Measurements from ENCODE around the gene CD200R1. TPM values are rescaled to one million over a fixed set of nuclear protein-coding genes. Genes with fewer than 3 reads are reported as not detected.

Gene CD200R1
- total RNA-seq, 2 donors from 2014 or later: 0.37 to 0.83 TPM

- Histone ChIP-seq H3K36me3 (no peaks in the 10 kb centered on the region), H3K4me3 (no peak overlapping the region), H3K27me3 (no peaks in the 10 kb centered on the region), H3K4me1 (no peaks in the 10 kb centered on the region), H3K9me3 (no peaks in the 10 kb centered on the region), H3K27ac (no peak overlapping the region)
- TF ChIP-seq CTCF (IDR thresholded peaks at IDR 0.05): no peak
- no peak for DNase-seq (ENCODE audit: low spot score)
These were observed 90.1 kb downstream of the CD200R1 start for GRCh38 chr3:112884678-112885290.

GRCh38 chr3:112881891-112882290 lies 93.0 kb downstream of the CD200R1 start:
- no peaks in the 10 kb centered on the region for H3K36me3 ChIP-seq
- TF ChIP-seq CTCF (IDR thresholded peaks at IDR 0.05): no peak
- no peaks in the 10 kb centered on the region for H3K27me3 ChIP-seq
- DNase-seq (ENCODE audit: low spot score): no peak
- no peaks in the 10 kb centered on the region for H3K9me3 ChIP-seq
- no peak overlapping the region for H3K27ac ChIP-seq
- no peaks in the 10 kb centered on the region for H3K4me1 ChIP-seq
- H3K4me3 ChIP-seq: no peak overlapping the region

- H3K4me1 ChIP-seq: no peaks in the 10 kb centered on the region
- no peak for DNase-seq (ENCODE audit: low spot score)
- TF ChIP-seq CTCF (IDR thresholded peaks at IDR 0.05): no peak
- H3K9me3 ChIP-seq: peaks cover 0 to 7% of the 10 kb centered on the region in 2 donors
- H3K27ac ChIP-seq: no peak overlapping the region
- no peak overlapping the region for H3K4me3 ChIP-seq
- H3K36me3 ChIP-seq: no peaks in the 10 kb centered on the region
- H3K27me3 ChIP-seq: no peaks in the 10 kb centered on the region
These were observed 99.3 kb downstream of the CD200R1 start for GRCh38 chr3:112875561-112875960.

GRCh38 chr3:112874725-112875124 lies 100.2 kb downstream of the CD200R1 start:
- no peak overlapping the region for H3K4me3 ChIP-seq
- no peaks in the 10 kb centered on the region for H3K4me1 ChIP-seq
- no peaks in the 10 kb centered on the region for H3K36me3 ChIP-seq
- no peaks in the 10 kb centered on the region for H3K27me3 ChIP-seq
- no peak for TF ChIP-seq CTCF (IDR thresholded peaks at IDR 0.05)
- no peak overlapping the region for H3K27ac ChIP-seq
- H3K9me3 ChIP-seq: peaks cover 0 to 15% of the 10 kb centered on the region in 2 donors
- DNase-seq (ENCODE audit: low spot score): no peak

GRCh38 chr3:112873632-112874031 lies 101.3 kb downstream of the CD200R1 start:
- Histone ChIP-seq H3K36me3 (no peaks in the 10 kb centered on the region), H3K27ac (no peak overlapping the region), H3K9me3 (peaks cover 0 to 19% of the 10 kb centered on the region in 2 donors), H3K4me1 (no peaks in the 10 kb centered on the region), H3K27me3 (no peaks in the 10 kb centered on the region), H3K4me3 (no peak overlapping the region)
- TF ChIP-seq CTCF (IDR thresholded peaks at IDR 0.05): no peak
- no peak for DNase-seq (ENCODE audit: low spot score)

- no peaks in the 10 kb centered on the region for H3K27me3 ChIP-seq
- no peak for TF ChIP-seq CTCF (IDR thresholded peaks at IDR 0.05)
- peaks cover 0 to 19% of the 10 kb centered on the region in 2 donors for H3K9me3 ChIP-seq
- no peaks in the 10 kb centered on the region for H3K4me1 ChIP-seq
- H3K4me3 ChIP-seq: no peak overlapping the region
- H3K27ac ChIP-seq: no peak overlapping the region
- no peaks in the 10 kb centered on the region for H3K36me3 ChIP-seq
- no peak for DNase-seq (ENCODE audit: low spot score)
These were observed 103.2 kb downstream of the CD200R1 start for GRCh38 chr3:112871735-112872134.

All from right atrium auricular region (tissue), 2 donors.